Chondrocyte (in vitro differentiated cells): ENCODE measurements around the gene CPB2. TPM values are rescaled to one million over a fixed set of nuclear protein-coding genes. Genes with fewer than 3 reads are reported as not detected.

Experiments
- DNase-seq: peaks from one replicate; pipeline ENCODE4 v3.0.0; 2021; ENCODE audit warnings: mixed read lengths, low spot score
- H3K27ac Mint-ChIP-seq: one replicate; pipeline ENCODE4 v1.8.0; 2021; ENCODE audit warnings: mild to moderate bottlenecking, moderate library complexity, mixed read lengths; ENCODE audit not compliant: unreplicated experiment
- H3K27me3 Mint-ChIP-seq: 2 replicates; pipeline ENCODE4 v1.8.0; 2021; ENCODE audit warnings: low read depth, mixed read lengths
- H3K36me3 Mint-ChIP-seq: 2 replicates; pipeline ENCODE4 v1.8.0; 2021; ENCODE audit warnings: low read depth, mixed read lengths
- H3K4me1 Mint-ChIP-seq: 2 replicates; pipeline ENCODE4 v1.8.0; 2021; ENCODE audit warnings: low read depth, mild to moderate bottlenecking, mixed read lengths
- H3K4me3 Mint-ChIP-seq: one replicate; pipeline ENCODE4 v1.8.0; 2021; ENCODE audit warnings: mild to moderate bottlenecking, moderate library complexity, mixed read lengths; ENCODE audit not compliant: unreplicated experiment
- H3K9me3 Mint-ChIP-seq: 2 replicates; pipeline ENCODE4 v1.8.0; 2021; ENCODE audit warnings: low read depth, mixed read lengths
- total RNA-seq: library from RNA; stranded (reverse); gene quantifications from 3 replicates; pipeline ENCODE4 v1.2.1, GENCODE V29; 2021
- TF ChIP-seq, protein P1 (sequence below): fragments of 200-600 bp; sonication (generic); IDR thresholded peaks from 2 replicates; pipeline ENCODE4 v1.5.0; 2021; ENCODE audit warnings: antibody characterized with exemption, mild to moderate bottlenecking, moderate library complexity

Gene CPB2
- total RNA-seq, 1 donor from 2014 or later, result not detected

DNA sequence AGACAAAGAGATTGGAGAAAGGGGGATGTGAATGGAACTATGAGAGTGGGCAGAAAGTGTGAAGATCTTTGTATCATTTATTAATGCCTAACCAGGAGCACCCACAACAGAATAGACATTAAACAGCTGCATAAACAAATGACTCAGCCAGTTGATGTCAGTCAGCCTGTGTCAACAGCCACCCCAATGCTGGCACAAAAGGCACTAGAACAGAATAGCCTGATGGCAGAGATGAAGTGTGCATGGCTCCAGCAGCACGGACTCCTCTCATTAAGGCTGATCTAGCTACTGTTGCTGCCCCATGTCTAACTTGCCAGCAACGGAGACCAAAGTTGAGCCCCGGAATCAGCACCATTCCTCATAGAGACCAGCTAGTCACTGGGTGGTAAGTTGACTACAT, 7.8 kb downstream of the CPB2 start:
- TF ChIP-seq, protein P1, sequence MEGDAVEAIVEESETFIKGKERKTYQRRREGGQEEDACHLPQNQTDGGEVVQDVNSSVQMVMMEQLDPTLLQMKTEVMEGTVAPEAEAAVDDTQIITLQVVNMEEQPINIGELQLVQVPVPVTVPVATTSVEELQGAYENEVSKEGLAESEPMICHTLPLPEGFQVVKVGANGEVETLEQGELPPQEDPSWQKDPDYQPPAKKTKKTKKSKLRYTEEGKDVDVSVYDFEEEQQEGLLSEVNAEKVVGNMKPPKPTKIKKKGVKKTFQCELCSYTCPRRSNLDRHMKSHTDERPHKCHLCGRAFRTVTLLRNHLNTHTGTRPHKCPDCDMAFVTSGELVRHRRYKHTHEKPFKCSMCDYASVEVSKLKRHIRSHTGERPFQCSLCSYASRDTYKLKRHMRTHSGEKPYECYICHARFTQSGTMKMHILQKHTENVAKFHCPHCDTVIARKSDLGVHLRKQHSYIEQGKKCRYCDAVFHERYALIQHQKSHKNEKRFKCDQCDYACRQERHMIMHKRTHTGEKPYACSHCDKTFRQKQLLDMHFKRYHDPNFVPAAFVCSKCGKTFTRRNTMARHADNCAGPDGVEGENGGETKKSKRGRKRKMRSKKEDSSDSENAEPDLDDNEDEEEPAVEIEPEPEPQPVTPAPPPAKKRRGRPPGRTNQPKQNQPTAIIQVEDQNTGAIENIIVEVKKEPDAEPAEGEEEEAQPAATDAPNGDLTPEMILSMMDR, result no peak
- Mint-ChIP-seq H3K4me3 (no peak overlapping the region), H3K9me3 (no peaks in the 10 kb centered on the region), H3K27ac (no peak overlapping the region), H3K27me3 (peaks cover 2% of the 10 kb centered on the region), H3K36me3 (no peaks in the 10 kb centered on the region), H3K4me1 (peaks cover 12% of the 10 kb centered on the region)
- DNase-seq, result no peak

- peaks cover 3% of the 10 kb centered on the region for H3K4me1 Mint-ChIP-seq
- H3K27ac Mint-ChIP-seq, result no peak overlapping the region
- H3K27me3 Mint-ChIP-seq, result peaks cover 6% of the 10 kb centered on the region
- DNase-seq, result no peak
- H3K36me3 Mint-ChIP-seq, result no peaks in the 10 kb centered on the region
- H3K9me3 Mint-ChIP-seq, result no peaks in the 10 kb centered on the region
- no peak overlapping the region for H3K4me3 Mint-ChIP-seq
- TF ChIP-seq, protein P1, result no peak
Observed at GRCh38 chr13:46094478-46094877, 10.4 kb downstream of the CPB2 start.

GRCh38 chr13:46088821-46089562, 15.8 kb downstream of the CPB2 start:
- no peaks in the 10 kb centered on the region for H3K4me1 Mint-ChIP-seq
- H3K27ac Mint-ChIP-seq, result no peak overlapping the region
- no peaks in the 10 kb centered on the region for H3K9me3 Mint-ChIP-seq
- DNase-seq, result no peak
- peaks cover 10% of the 10 kb centered on the region for H3K27me3 Mint-ChIP-seq
- TF ChIP-seq, protein P1, result no peak
- no peak overlapping the region for H3K4me3 Mint-ChIP-seq
- no peaks in the 10 kb centered on the region for H3K36me3 Mint-ChIP-seq

- Mint-ChIP-seq H3K9me3 (no peaks in the 10 kb centered on the region), H3K4me3 (no peak overlapping the region), H3K4me1 (no peaks in the 10 kb centered on the region), H3K36me3 (no peaks in the 10 kb centered on the region), H3K27ac (no peak overlapping the region), H3K27me3 (peaks cover 9% of the 10 kb centered on the region)
- TF ChIP-seq, protein P1, result no peak
- DNase-seq, result no peak
Observed at GRCh38 chr13:46087481-46087880, 17.4 kb downstream of the CPB2 start.

DNA sequence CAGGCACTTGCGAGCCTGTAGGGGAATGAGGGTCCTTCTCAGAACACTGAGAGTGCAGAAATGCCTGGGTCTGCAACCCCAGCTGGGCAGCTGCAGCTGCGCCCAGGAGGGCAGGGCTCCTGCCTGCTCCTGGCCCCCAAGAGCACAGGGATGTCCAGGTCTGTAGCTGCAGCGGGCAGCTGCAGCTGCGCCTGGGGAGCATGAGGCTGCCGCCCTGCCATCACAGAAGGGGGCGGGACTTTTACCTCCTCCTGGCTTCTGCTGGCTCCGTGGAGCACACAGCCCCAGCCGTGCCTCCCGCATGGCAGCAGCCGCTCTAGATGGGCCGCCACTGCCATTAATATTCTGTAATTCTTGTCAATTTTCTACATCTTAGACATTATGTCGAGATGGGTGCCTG, 17.8 kb downstream of the CPB2 start:
- Mint-ChIP-seq H3K27ac (no peak overlapping the region), H3K9me3 (no peaks in the 10 kb centered on the region), H3K4me1 (no peaks in the 10 kb centered on the region), H3K4me3 (no peak overlapping the region), H3K27me3 (peaks cover 11% of the 10 kb centered on the region), H3K36me3 (no peaks in the 10 kb centered on the region)
- TF ChIP-seq, protein P1, result no peak
- no peak for DNase-seq
